Activated naive CD8-positive, alpha-beta T cell treated with anti-CD3 and anti-CD28 coated beads for 36 hours (primary cell): ENCODE data around the gene RPL31. TPM values are rescaled to one million over a fixed set of nuclear protein-coding genes. Genes with fewer than 3 reads are reported as not detected.
A peak's percentile ranks its signal among the peaks of the same experiment; 100 is the strongest.

ENCODE experiments used
- DNase-seq: peaks from one replicate; pipeline ENCODE4 v3.0.0; 2021
- H3K27ac Mint-ChIP-seq: one replicate; pipeline ENCODE4 v1.8.0; 2022; ENCODE audit warnings: mild to moderate bottlenecking, moderate library complexity, mixed read lengths
- H3K27me3 Mint-ChIP-seq: one replicate; pipeline ENCODE4 v1.8.0; 2022; ENCODE audit warnings: mild to moderate bottlenecking, mixed read lengths
- H3K36me3 Mint-ChIP-seq: one replicate; pipeline ENCODE4 v1.8.0; 2021; ENCODE audit warnings: mild to moderate bottlenecking, mixed read lengths
- H3K4me1 Mint-ChIP-seq: one replicate; pipeline ENCODE4 v1.8.0; 2021; ENCODE audit warnings: mixed read lengths
- H3K4me3 Mint-ChIP-seq: one replicate; pipeline ENCODE4 v1.8.0; 2022; ENCODE audit warnings: mild to moderate bottlenecking, moderate library complexity, mixed read lengths
- H3K9me3 Mint-ChIP-seq: one replicate; pipeline ENCODE4 v1.8.0; 2022; ENCODE audit warnings: mixed read lengths
- total RNA-seq, 2 experiments: library from RNA; stranded (reverse); gene quantifications; one replicate each; pipeline ENCODE4 v1.2.3, GENCODE V29; 2021

RPL31 gene
- total RNA-seq, 2 experiments from 2014 or later: 1,614 to 1,628 TPM

DNA sequence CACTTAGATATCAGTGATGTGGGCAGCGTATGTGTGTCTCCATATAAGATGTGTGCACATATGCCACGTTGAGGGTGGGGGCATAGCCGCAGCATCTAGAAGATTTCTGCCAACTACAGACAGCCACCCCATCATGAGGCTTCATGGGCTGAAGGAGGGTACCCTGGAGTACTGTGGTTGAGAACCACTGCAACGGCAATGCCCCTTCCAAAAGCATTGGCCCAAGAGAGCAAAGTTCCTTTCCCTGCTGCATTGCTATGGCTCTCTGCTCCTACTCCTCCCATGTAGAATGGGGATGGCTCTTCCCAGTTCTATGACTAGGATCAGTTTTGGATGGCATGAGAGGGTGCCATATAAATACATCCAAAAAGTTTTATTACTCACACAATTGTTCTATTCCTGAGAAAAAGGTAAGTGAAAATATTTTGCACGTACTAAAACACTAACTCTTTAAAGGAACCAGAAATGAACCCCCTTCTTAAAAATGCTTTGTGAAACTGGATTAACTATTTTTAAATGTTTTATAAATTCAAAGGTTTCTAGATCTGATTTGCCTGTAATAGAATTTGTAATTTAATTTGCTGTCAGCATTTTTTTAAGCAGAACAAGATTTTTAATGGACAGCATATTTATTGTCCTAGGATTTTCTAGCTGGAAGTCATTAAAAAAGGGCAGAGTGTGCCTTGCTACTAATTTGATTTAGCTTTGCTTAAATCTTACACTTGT is 4.4 kb upstream of the RPL31 start:
- no peaks in the 10 kb centered on the region for H3K9me3 Mint-ChIP-seq
- no peak for DNase-seq
- peaks cover 10% of the 10 kb centered on the region for H3K36me3 Mint-ChIP-seq
- H3K4me1 Mint-ChIP-seq: peaks cover 10% of the 10 kb centered on the region
- H3K27ac Mint-ChIP-seq: no peak overlapping the region
- H3K4me3 Mint-ChIP-seq: no peak overlapping the region
- H3K27me3 Mint-ChIP-seq: no peaks in the 10 kb centered on the region

DNA sequence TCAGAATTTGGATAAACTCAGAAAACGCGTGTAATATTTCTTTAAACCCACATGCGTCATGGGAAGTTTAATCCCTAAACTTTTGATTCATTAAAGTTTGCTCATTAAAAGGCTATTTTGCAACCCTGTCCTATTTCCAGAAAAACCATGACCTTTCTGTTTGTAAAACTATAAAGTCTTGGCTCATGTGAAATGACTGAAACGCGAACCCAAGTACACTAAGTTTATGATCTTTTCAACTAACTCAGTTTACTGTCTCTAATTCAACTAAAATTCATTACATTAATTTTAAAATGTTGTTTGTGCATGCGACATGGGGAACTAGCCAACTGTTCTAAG is 3.9 kb upstream of the RPL31 start:
- no peaks in the 10 kb centered on the region for H3K27me3 Mint-ChIP-seq
- no peak overlapping the region for H3K27ac Mint-ChIP-seq
- H3K36me3 Mint-ChIP-seq: peaks cover 15% of the 10 kb centered on the region
- H3K9me3 Mint-ChIP-seq: no peaks in the 10 kb centered on the region
- DNase-seq: no peak
- no peak overlapping the region for H3K4me3 Mint-ChIP-seq
- peaks cover 10% of the 10 kb centered on the region for H3K4me1 Mint-ChIP-seq

DNA sequence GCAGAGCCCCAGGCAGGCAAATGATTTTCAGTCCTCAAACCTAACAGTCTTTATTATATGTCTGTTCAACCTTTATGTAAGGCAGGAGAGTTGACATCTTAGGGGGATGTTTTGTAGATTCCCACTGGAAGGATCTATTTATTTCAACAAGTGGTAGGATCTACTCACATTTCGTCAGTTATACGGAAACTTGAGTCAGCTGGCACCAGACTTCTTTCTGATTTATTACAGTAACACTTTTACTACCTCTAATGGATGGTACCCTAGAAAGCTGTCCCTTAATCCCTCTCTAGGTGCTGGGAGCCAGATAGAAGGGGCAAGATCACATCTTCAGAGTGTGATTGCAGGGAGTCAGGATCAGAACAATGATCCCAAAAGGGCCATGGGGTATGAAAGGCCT is 2.1 kb upstream of the RPL31 start:
- DNase-seq: no peak
- H3K27ac Mint-ChIP-seq: no peak overlapping the region
- no peak overlapping the region for H3K4me3 Mint-ChIP-seq

DNA sequence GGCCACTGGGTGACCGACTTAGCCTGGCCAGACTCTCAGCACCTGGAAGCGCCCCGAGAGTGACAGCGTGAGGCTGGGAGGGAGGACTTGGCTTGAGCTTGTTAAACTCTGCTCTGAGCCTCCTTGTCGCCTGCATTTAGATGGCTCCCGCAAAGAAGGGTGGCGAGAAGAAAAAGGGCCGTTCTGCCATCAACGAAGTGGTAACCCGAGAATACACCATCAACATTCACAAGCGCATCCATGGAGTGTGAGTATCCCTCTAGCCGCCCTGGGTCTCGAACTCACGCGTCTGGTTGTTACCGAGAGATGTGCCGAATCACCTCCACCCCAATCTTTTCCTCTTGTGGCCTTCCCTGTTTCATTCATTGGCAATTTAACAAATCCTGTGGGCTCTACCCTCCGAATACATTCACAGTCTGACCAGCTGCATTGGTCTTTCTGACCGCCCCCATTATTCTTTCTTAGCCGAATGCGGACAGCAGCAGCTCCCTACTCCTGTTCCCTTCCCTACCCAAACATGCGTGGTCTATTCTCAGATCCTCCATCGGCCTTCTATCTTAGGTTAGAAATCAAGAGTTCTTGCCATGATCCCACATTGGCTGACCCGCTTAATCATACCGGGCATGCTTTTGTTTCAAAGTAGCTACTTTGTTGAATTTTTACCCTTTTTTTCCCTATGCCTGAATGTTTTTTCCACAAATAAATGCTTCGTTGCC is 631 bp downstream of the RPL31 start:
- H3K4me1 Mint-ChIP-seq: peaks cover 45% of the 10 kb centered on the region
- H3K27me3 Mint-ChIP-seq: no peaks in the 10 kb centered on the region
- no peaks in the 10 kb centered on the region for H3K9me3 Mint-ChIP-seq
- no peak for DNase-seq
- peak overlapping the region; percentile 100 for H3K4me3 Mint-ChIP-seq
- peaks cover 57% of the 10 kb centered on the region for H3K36me3 Mint-ChIP-seq
- peak overlapping the region; percentile 95 for H3K27ac Mint-ChIP-seq

More for the DNA sequence above, 2.1 kb upstream of the RPL31 start:
- peaks cover 24% of the 10 kb centered on the region for H3K4me1 Mint-ChIP-seq
- H3K27me3 Mint-ChIP-seq: no peaks in the 10 kb centered on the region
- H3K9me3 Mint-ChIP-seq: no peaks in the 10 kb centered on the region
- peaks cover 33% of the 10 kb centered on the region for H3K36me3 Mint-ChIP-seq

DNA sequence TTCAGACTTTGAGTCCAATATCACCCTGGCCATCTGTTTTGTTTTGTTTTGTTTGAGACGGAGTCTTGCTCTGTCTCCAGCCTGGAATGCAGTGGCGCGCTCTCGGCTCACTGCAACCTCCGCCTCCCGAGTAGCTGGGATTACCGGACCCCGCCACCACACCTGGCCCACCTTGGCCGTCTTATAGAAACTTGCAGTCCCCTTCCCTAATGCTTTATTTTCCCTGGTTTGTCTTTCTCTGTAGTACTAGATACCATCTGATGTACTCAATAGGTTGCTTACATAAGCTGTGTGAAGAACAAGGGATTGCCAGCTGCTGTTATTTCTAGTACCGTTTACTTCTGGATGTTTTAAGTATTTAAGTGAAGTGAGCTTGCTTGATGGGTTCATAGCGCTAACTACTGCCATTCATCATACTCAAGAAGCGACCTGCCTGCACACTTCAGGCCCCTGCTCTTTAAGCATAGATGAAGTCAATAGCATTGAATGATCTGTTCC is 1.2 kb downstream of the RPL31 start:
- no peaks in the 10 kb centered on the region for H3K9me3 Mint-ChIP-seq
- H3K4me3 Mint-ChIP-seq: peak overlapping the region; percentile 100
- H3K4me1 Mint-ChIP-seq: peaks cover 51% of the 10 kb centered on the region
- H3K27me3 Mint-ChIP-seq: no peaks in the 10 kb centered on the region
- DNase-seq: no peak
- H3K36me3 Mint-ChIP-seq: peaks cover 63% of the 10 kb centered on the region
- H3K27ac Mint-ChIP-seq: peak overlapping the region; percentile 95

DNA sequence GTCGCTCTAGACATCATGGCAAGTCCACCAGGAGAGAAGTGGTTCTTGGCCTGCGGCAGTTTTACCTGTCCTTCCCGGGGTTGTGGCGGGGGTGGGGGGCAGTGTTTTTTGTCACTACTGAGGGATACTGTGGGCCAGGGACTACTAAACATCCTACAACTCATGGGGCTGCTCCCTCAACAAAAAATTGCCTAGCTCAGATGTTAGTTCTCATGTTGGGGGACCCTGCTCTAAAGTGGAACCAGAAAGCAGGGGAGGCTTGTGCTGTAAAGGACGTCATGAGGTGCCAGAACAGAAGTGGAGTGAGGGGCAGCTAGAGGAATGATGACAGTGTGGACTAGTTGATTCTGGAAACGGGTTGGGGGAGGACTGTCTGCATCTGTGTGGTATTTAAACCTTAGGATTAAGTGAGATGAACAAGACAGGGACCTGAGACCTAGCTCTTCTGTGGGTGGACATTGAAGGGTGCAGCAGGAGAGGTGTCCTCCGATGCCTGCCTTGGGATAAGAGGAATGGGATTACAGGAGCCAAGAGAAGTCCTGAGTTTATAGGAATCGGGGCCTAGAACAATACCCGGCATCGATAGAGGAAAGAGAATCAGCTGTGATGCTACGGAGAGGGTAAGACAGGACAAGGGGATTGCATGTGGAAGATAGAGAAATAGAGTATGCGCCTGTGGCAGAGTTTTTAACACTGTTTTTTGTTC is 2.7 kb downstream of the RPL31 start:
- H3K9me3 Mint-ChIP-seq: no peaks in the 10 kb centered on the region
- peaks cover 60% of the 10 kb centered on the region for H3K4me1 Mint-ChIP-seq
- no peak for DNase-seq
- peaks cover 68% of the 10 kb centered on the region for H3K36me3 Mint-ChIP-seq
- no peaks in the 10 kb centered on the region for H3K27me3 Mint-ChIP-seq
- H3K4me3 Mint-ChIP-seq: peak overlapping the region; percentile 100
- peak overlapping the region; percentile 95 for H3K27ac Mint-ChIP-seq

DNA sequence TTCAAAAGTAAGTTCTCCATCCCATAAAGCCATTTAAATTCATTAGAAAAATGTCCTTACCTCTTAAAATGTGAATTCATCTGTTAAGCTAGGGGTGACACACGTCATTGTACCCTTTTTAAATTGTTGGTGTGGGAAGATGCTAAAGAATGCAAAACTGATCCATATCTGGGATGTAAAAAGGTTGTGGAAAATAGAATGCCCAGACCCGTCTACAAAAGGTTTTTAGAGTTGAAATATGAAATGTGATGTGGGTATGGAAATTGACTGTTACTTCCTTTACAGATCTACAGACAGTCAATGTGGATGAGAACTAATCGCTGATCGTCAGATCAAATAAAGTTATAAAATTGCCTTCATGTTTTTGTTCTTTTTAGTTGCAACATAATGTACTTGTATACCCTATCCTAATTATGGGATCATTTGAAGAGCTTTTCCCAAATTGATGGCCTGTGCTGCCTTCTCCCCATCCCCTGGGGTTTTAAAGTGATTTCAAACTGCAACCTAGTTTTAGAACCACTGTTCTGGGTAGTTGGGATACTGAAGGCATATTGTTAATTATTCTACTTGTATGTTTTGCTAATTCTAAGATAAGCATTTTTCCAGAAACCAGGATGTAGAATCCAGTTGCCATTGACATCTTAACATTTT is 4.1 kb downstream of the RPL31 start:
- DNase-seq: no peak
- peak overlapping the region; percentile 100 for H3K4me3 Mint-ChIP-seq
- no peaks in the 10 kb centered on the region for H3K9me3 Mint-ChIP-seq
- peak overlapping the region; percentile 95 for H3K27ac Mint-ChIP-seq
- peaks cover 62% of the 10 kb centered on the region for H3K4me1 Mint-ChIP-seq
- peaks cover 73% of the 10 kb centered on the region for H3K36me3 Mint-ChIP-seq
- H3K27me3 Mint-ChIP-seq: no peaks in the 10 kb centered on the region

DNA sequence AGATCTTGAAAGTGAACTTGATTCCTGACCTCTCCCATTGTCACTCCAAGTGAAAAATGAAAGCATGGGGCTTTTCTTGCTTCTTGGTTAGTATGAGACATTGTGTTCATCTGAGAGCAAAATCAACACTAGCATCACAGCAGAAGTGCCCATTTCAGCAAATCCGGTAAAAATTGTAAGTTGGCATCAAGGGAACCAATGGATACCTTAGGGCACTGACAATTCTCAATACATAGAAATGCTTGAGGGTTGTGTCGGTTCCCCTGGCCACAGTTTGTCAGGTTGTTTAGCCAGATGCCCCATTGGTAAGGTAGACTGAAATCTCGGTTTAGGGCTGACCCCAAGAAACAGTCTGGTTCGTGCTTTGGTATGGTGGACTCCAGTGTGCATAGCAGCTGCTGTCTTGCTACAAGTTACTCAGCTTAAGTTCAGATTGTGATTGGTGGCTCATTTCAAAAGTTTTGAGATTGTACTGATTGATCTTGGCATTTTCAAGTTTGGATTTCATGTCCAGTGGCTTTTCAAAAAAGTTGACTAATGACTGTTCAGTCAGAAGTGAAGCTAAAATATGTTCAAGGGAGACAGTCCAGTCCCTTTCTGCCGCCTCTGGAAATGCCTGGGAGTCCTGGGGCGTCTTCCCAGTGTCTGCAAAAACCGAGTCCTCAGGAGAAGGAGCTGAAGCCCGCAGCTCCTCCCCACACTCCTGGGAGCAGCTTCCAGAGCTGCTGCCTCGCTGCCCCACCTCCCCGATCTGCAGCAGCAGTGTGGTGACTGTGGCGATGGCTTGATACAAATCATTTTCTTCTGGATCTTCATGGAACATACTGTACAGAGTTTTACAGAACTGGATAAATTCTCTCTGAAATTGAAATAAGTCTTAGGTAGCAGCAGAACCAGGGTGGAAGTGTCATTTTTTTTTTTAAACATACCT is 5.6 kb downstream of the RPL31 start:
- Mint-ChIP-seq H3K4me1 (peaks cover 64% of the 10 kb centered on the region), H3K27me3 (no peaks in the 10 kb centered on the region)

DNA sequence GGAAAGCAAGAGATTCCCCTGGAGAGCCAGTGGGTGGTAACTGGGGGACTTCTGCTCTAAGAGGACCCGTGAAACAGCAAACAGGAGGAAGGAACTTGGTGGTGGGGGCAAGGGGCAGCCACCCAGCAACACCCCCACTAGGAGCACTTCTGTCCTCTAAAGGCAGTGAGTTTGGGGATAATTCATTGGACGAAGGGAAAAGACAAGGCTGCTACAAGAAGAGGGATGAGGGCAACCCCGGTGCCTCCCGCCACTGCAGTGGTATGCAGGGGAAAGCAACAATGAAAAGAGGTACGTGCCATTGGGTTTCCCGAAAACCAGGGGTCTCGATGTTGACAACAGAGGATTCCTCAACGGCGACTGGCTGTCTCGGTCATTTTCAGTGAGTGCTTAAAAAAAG is 9.1 kb downstream of the RPL31 start:
- Mint-ChIP-seq H3K4me3 (no peak overlapping the region), H3K9me3 (no peaks in the 10 kb centered on the region), H3K4me1 (peaks cover 41% of the 10 kb centered on the region), H3K36me3 (peaks cover 55% of the 10 kb centered on the region), H3K27me3 (no peaks in the 10 kb centered on the region), H3K27ac (no peak overlapping the region)
- DNase-seq: no peak

More for the DNA sequence above, 5.6 kb downstream of the RPL31 start:
- Mint-ChIP-seq H3K4me3 (peak overlapping the region; percentile 22), H3K27ac (peak overlapping the region; percentile 72), H3K9me3 (no peaks in the 10 kb centered on the region), H3K36me3 (peaks cover 69% of the 10 kb centered on the region)
- no peak for DNase-seq

DNA sequence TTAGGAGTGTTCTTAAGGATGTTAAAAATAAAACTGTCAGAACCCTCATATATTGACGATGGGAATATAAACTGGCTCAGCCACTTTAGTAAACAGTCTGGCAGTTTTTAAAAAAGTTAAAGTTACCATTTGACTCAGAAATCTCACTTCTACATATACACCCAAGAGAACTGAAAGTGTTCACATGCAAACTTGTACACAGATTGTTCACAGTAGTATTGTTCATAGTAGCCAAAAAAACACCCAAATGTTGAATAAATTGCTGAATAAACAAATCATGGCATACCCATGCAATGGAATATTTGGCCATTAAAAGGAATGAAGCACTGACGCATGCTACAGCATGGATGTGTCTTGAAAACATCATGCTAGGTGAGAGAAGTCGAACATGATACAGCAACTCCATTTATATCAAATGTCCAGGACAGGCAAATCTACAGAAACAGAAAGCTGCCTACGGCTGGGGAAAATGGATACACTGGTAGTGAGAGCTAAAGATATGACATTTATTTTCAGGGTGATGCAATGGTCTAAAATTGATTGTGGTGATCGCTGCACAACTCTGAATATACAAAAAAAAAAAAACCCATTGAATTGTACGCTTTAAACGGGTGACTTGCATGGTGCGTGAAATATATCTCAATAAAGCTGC is 10.1 kb downstream of the RPL31 start:
- H3K36me3 Mint-ChIP-seq: peaks cover 47% of the 10 kb centered on the region
- peaks cover 35% of the 10 kb centered on the region for H3K4me1 Mint-ChIP-seq
- no peak for DNase-seq
- no peak overlapping the region for H3K4me3 Mint-ChIP-seq
- no peaks in the 10 kb centered on the region for H3K9me3 Mint-ChIP-seq
- H3K27ac Mint-ChIP-seq: peak overlapping the region; percentile 71
- H3K27me3 Mint-ChIP-seq: no peaks in the 10 kb centered on the region

DNA sequence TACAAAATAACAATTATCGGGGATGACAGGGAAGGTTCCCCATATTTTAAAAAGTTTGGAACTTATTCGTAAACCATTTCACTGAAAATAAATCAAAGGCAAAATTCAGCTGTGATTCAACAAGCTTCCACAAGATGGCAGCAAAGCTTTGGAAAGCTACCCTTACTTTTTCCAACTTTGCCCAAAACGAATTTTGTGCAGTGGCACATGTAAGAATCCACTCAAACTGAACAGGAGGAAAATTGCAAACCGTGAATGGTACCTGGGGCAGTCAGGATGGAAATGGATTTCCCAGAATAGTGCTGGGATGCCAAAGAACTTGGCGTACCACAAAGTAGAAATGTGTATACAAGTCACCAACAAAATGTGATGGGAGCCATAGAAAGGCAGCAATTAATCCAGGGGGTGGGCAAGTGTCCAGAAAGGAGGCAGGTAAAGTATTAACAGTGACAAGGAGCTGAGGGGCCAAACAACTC is 10.7 kb downstream of the RPL31 start:
- H3K27me3 Mint-ChIP-seq: no peaks in the 10 kb centered on the region
- peaks cover 42% of the 10 kb centered on the region for H3K36me3 Mint-ChIP-seq
- H3K4me3 Mint-ChIP-seq: no peak overlapping the region
- no peaks in the 10 kb centered on the region for H3K9me3 Mint-ChIP-seq
- H3K27ac Mint-ChIP-seq: peak overlapping the region; percentile 71
- H3K4me1 Mint-ChIP-seq: peaks cover 31% of the 10 kb centered on the region
- no peak for DNase-seq

DNA sequence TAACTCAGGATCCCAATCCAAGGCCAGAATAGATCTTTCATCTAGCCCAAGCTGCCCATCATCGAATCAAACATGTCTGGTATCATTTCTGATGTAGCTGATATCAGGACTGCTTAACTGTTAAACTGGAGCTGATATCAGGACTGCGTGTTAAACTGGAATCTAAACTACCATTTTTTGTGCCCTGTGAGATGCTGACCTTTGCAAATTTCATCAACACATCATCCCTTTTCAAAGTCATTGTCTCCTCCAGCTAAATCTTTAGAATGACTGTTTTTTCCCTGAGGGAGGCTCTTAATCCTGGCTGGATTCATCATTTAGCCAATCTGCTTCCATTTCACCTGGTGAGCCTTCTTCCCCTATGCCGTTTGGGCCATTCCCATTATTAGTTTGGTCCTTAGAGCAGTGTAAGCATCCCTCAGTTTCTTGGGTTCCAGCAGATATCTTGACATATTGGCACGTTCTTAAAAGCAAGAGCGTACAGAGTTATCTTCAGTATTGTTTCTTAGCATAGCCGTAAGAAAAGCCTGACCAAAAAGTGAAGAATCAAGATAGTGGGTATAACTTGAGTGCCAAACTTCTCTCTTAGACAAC is 12.3 kb downstream of the RPL31 start:
- no peaks in the 10 kb centered on the region for H3K9me3 Mint-ChIP-seq
- H3K27ac Mint-ChIP-seq: no peak overlapping the region
- H3K4me1 Mint-ChIP-seq: peaks cover 19% of the 10 kb centered on the region
- H3K36me3 Mint-ChIP-seq: peaks cover 34% of the 10 kb centered on the region
- no peak for DNase-seq
- no peaks in the 10 kb centered on the region for H3K27me3 Mint-ChIP-seq
- no peak overlapping the region for H3K4me3 Mint-ChIP-seq

DNA sequence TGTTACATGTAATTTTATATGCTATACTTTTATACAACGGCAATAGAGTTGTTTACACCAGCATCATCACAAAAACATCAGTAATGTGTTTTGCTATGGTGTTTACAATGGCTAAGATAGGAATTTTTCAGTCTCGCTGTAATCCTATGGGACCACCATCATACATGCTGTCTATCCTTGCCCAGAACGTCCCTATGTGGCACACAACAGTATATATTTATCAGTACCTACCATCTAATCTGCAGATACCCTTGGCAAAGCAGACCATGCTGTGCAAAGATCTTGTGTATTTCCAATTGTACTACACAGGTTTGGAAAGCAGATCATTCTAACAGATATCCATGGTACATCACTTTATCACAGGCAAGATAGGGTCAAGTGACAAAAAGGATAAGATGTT is 15.3 kb downstream of the RPL31 start:
- DNase-seq: no peak
- Mint-ChIP-seq H3K36me3 (peaks cover 24% of the 10 kb centered on the region), H3K27ac (no peak overlapping the region), H3K27me3 (no peaks in the 10 kb centered on the region), H3K4me3 (no peak overlapping the region), H3K9me3 (no peaks in the 10 kb centered on the region), H3K4me1 (peaks cover 6% of the 10 kb centered on the region)
